ENCODE data around the gene CXCL16. TPM values are rescaled to one million over a fixed set of nuclear protein-coding genes. Genes with fewer than 3 reads are reported as not detected.
"Not testable (repeated sequence)": the region's sequence is repeated elsewhere in the genome, so short reads cannot be mapped to it uniquely, and the experiment has no call there.

CXCL16 gene
- total RNA-seq, 4 donors from 2014 or later: 1.2 to 2.1 (median 1.4) TPM

DNA sequence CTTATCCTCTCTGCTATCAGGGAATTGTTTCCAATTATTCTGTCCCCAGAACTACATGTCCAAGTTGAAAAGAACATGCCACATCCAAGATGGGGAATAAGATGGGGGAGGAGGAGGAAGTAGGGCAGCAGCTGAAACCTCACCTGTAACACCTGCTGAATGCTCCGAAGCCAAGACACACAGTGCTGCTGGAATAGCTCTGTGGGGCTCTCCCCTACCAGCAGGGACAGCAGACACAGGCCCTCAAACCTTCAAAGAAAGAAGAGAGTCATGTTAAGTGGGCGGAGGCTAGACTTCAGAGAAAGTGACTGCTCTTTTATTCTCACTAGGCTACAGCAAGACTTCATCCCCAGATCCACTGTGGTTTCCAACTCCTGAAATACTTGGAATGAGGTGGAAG lies 49.0 kb downstream of the CXCL16 start:
- peaks cover 0 to 12% of the 10 kb centered on the region in 2 donors for H3K36me3 ChIP-seq
- intact Hi-C loops (cut with DNase I; ENCODE audit: low total_unique reads) (no loop called here), in situ Hi-C loops (cut with MboI; ENCODE audit: low sequenced_read_pairs in 4 of 4) (no loop called here)
- DNase-seq: no peak
- H3K27ac ChIP-seq: no peak overlapping the region
- H3K4me3 ChIP-seq: no peak overlapping the region
- H3K4me1 ChIP-seq: no peaks in the 10 kb centered on the region
- H3K27me3 ChIP-seq: no peaks in the 10 kb centered on the region
- no peaks in the 10 kb centered on the region for H3K9me3 ChIP-seq
- no peak for TF ChIP-seq POLR2A (IDR thresholded peaks at IDR 0.05)
- TF ChIP-seq, protein P1, sequence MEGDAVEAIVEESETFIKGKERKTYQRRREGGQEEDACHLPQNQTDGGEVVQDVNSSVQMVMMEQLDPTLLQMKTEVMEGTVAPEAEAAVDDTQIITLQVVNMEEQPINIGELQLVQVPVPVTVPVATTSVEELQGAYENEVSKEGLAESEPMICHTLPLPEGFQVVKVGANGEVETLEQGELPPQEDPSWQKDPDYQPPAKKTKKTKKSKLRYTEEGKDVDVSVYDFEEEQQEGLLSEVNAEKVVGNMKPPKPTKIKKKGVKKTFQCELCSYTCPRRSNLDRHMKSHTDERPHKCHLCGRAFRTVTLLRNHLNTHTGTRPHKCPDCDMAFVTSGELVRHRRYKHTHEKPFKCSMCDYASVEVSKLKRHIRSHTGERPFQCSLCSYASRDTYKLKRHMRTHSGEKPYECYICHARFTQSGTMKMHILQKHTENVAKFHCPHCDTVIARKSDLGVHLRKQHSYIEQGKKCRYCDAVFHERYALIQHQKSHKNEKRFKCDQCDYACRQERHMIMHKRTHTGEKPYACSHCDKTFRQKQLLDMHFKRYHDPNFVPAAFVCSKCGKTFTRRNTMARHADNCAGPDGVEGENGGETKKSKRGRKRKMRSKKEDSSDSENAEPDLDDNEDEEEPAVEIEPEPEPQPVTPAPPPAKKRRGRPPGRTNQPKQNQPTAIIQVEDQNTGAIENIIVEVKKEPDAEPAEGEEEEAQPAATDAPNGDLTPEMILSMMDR (IDR thresholded peaks at IDR 0.05 in 4 of 5, conservative IDR thresholded peaks at IDR 0.05 in 1 of 5): no peak
- no peak for ATAC-seq

DNA sequence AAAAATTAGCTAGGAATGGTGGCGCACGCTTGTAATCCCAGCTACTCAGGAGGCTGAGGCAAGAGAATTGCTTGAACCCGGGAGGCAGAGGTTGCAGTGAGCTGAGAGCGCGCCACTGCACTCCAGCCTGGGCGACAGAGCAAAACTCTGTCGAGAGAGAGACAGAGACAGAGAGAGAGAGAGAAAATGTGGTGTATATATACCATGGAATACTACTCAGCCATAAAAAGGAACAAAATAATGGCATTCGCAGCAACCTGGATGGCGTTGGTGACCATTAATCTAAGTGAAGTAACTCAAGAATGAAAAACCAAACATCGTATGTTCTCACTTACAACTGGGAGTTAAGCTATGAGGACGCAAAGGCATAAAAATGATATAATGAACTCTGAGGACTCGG lies 49.9 kb downstream of the CXCL16 start:
- in situ Hi-C loops (cut with MboI; ENCODE audit: low sequenced_read_pairs in 4 of 4); DNase-seq; H3K27ac ChIP-seq; H3K4me3 ChIP-seq; ATAC-seq; intact Hi-C loops (cut with DNase I; ENCODE audit: low total_unique reads); H3K27me3 ChIP-seq; H3K9me3 ChIP-seq; H3K4me1 ChIP-seq: not testable (repeated sequence)
- H3K36me3 ChIP-seq: peaks cover 0 to 12% of the 10 kb centered on the region in 2 donors

DNA sequence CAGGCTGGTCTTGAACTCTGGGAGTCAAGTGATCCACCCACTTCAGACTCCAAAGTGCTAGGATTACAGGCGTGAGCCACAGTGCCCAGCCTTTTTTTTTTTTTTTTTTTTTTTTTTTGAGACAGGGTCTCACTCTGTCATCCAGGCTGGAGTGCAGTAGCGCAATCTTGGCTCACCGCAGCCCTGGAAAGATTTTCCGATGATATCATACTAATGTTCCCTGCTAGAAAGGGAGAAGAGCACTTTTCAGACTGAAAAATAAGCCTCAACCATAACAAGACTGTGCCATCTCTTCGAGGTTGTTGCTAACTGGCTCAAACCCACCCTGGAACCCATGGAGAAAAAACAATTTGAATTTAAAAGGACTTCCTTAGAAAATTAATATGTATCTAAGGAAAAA lies 56.0 kb downstream of the CXCL16 start:
- in situ Hi-C loops (cut with MboI; ENCODE audit: low sequenced_read_pairs in 4 of 4); H3K4me3 ChIP-seq; H3K27ac ChIP-seq; H3K4me1 ChIP-seq; DNase-seq; H3K9me3 ChIP-seq; intact Hi-C loops (cut with DNase I; ENCODE audit: low total_unique reads); H3K27me3 ChIP-seq; ATAC-seq: not testable (repeated sequence)
- peaks cover 3 to 27% of the 10 kb centered on the region in 2 donors for H3K36me3 ChIP-seq

Other genes starting within 250 kb of the CXCL16 start
- 1 to 10 TPM; 2.7 to 6.2 (median 4.2) TPM for gene SPNS2, start 241.0 kb downstream of the CXCL16 start, total RNA-seq
- 10 to 100 TPM; 42.5 to 60.2 (median 48.9) TPM for gene MYBBP1A, start 184.5 kb downstream of the CXCL16 start, total RNA-seq
- gene GGT6, start 179.4 kb downstream of the CXCL16 start, total RNA-seq: under 1 TPM in 1 of 4 donors, not detected in 3; 0.63 TPM
- 100 to 1,000 TPM; 110 to 588 (median 420) TPM for gene SMTNL2, start 155.4 kb downstream of the CXCL16 start, total RNA-seq
- not detected for gene ALOX15, start 98.2 kb downstream of the CXCL16 start, total RNA-seq
- gene PELP1, start 35.8 kb downstream of the CXCL16 start, total RNA-seq: 10 to 100 TPM; 31.5 to 46.8 (median 35.6) TPM
- 10 to 100 TPM in 1 of 4 donors, 1 to 10 TPM in 3; 5.5 to 11.8 (median 7.8) TPM for gene ARRB2, start 29.3 kb downstream of the CXCL16 start, total RNA-seq
- 10 to 100 TPM; 29.4 to 58.5 (median 44.8) TPM for gene MED11, start 8.5 kb downstream of the CXCL16 start, total RNA-seq
- gene ZMYND15, start 95 bp downstream of the CXCL16 start, total RNA-seq: not detected
- under 1 TPM in 1 of 4 donors, not detected in 3; 0.64 TPM for gene TM4SF5, start 32.0 kb upstream of the CXCL16 start, total RNA-seq
- gene VMO1, start 46.4 kb upstream of the CXCL16 start, total RNA-seq: 1 to 10 TPM in 3 of 4 donors, not detected in 1; 1.4 to 7.2 (median 3.8) TPM
- gene GLTPD2, start 49.0 kb upstream of the CXCL16 start, total RNA-seq: under 1 TPM in 1 of 4 donors, not detected in 3; 0.53 TPM
- 100 to 1,000 TPM; 365 to 662 (median 479) TPM for gene PSMB6, start 56.2 kb upstream of the CXCL16 start, total RNA-seq
- gene PLD2, start 67.2 kb upstream of the CXCL16 start, total RNA-seq: 1 to 10 TPM; 2.8 to 5.8 (median 4.2) TPM
- gene MINK1, start 93.4 kb upstream of the CXCL16 start, total RNA-seq: 10 to 100 TPM; 11.7 to 20.2 (median 15.3) TPM
- gene C17orf107, start 159.6 kb upstream of the CXCL16 start, total RNA-seq: under 1 TPM in 2 of 4 donors, not detected in 2; 0.10 to 0.33 TPM
- 1 to 10 TPM in 1 of 4 donors, under 1 TPM in 2, not detected in 1; 0.33 to 1.9 (median 0.52) TPM for gene CHRNE, start 163.2 kb upstream of the CXCL16 start, total RNA-seq
- not detected for gene GP1BA, start 192.3 kb upstream of the CXCL16 start, total RNA-seq
- gene SLC25A11, start 200.1 kb upstream of the CXCL16 start, total RNA-seq: 100 to 1,000 TPM in 2 of 4 donors, 10 to 100 TPM in 2; 52.6 to 106 (median 81.7) TPM
- gene RNF167, start 200.3 kb upstream of the CXCL16 start, total RNA-seq: 10 to 100 TPM; 51.2 to 99.5 (median 75.2) TPM
- 100 to 1,000 TPM; 304 to 750 (median 599) TPM for gene PFN1, start 208.6 kb upstream of the CXCL16 start, total RNA-seq
- 1,000 to 10,000 TPM; 1,434 to 5,473 (median 3,204) TPM for gene ENO3, start 211.2 kb upstream of the CXCL16 start, total RNA-seq
- 100 to 1,000 TPM in 1 of 4 donors, 10 to 100 TPM in 3; 78.6 to 114 (median 91.0) TPM for gene SPAG7, start 227.9 kb upstream of the CXCL16 start, total RNA-seq
- gene CAMTA2, start 247.7 kb upstream of the CXCL16 start, total RNA-seq: 10 to 100 TPM; 19.1 to 46.4 (median 36.4) TPM

Data from gastrocnemius medialis (tissue), 4 donors.